ENCODE data around the gene SLC12A9.

The SLC12A9 gene

DNA sequence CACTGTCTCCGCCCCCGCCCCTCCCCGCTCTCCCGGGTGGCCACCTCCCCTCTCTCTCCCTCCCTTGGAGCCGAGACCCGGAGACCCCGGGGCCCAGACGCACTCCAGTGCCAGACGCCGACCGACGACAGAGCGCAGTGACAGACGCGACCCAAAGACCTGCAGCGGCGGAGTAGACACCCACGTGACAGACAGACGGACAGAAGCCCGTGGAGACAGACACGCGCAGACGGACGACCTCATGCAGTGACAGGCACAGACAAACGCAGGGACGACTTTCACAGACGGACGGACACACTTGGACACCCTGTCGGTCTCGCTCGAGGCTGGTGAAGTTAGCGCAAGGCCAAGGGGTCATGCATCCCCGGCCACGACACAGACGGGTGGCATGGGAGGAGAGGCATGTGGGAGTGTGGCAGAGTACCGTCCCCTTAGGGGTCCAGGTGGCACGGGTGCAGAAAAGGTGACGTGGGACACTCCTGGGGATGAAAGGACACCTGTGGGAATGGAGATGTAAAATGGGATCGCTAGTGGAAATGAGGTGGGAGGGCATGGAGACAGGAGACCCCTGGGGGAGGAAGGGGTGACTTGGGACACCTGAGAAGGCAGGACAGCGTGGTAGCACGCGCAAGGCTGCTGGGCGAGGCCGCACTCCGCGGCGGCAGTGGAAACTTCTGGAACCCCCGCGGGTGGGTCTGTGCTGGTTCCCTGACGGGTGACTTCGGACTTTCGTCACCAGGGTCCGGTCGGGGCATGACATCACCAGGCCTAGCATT, 43.6 kb downstream of the SLC12A9 start:
- H3K4me3 ChIP-seq (ENCODE audit: low read depth, low read length), result no peak overlapping the region
- no peak for TF ChIP-seq CTCF (IDR thresholded peaks at IDR 0.05; ENCODE audit: low read depth, low read length)

- H3K4me3 ChIP-seq (ENCODE audit: low read depth, low read length), result no peak overlapping the region
- TF ChIP-seq CTCF (IDR thresholded peaks at IDR 0.05; ENCODE audit: low read depth, low read length), result peak; percentile 65
Measured at GRCh38 chr7:100896732-100897608, 44.5 kb downstream of the SLC12A9 start.

GRCh38 chr7:100897772-100898454, 45.4 kb downstream of the SLC12A9 start:
- no peak overlapping the region for H3K4me3 ChIP-seq (ENCODE audit: low read depth, low read length)
- TF ChIP-seq CTCF (IDR thresholded peaks at IDR 0.05; ENCODE audit: low read depth, low read length), result no peak

- no peak for TF ChIP-seq CTCF (IDR thresholded peaks at IDR 0.05; ENCODE audit: low read depth, low read length)
- no peak overlapping the region for H3K4me3 ChIP-seq (ENCODE audit: low read depth, low read length)
Measured at GRCh38 chr7:100899432-100899831, 46.9 kb downstream of the SLC12A9 start.

DNA sequence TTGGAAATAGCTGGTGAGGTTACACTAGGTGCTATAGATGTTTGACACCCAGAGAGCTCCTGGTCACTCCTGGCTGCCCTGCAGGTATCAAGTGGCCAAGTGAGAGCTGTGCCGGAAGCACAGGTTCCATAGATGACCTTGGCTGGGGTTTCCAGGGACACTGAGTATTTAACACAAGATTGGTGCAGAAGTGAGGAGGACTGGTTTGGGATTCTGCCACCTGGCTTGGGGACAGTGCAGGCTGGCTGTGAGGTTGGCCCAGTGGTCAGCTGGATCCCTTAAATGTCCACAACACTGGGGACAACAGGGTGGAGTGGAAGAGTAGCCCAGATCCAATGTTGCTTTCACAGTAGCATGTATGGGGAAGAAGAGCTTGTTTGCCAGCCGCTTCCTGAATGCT, 48.5 kb downstream of the SLC12A9 start:
- no peak for TF ChIP-seq CTCF (IDR thresholded peaks at IDR 0.05; ENCODE audit: low read depth, low read length)
- no peak overlapping the region for H3K4me3 ChIP-seq (ENCODE audit: low read depth, low read length)

DNA sequence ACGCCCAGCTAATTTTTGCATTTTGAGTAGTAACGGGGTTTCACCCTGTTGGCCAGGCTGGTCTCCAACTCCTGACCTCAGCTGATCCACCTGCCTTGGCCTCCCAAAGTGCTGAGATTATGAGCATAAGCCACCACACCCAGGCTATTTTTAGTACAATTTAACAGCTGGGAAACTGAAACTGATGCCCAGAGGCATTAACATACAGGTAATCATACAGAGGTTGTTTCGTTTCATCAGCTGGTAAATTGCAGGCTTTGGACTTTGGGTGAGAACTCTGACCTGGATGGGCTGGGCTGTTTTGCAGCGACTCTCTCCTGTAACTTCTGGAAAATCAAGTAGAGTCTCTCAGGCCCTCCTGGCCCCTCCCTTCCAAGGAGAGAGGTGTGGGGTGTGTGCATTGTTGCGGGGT, 49.4 kb downstream of the SLC12A9 start:
- TF ChIP-seq CTCF (IDR thresholded peaks at IDR 0.05; ENCODE audit: low read depth, low read length), result no peak
- no peak overlapping the region for H3K4me3 ChIP-seq (ENCODE audit: low read depth, low read length)
